GM23338 (cell line): ENCODE measurements around the gene EML1. TPM values are rescaled to one million over a fixed set of nuclear protein-coding genes. Genes with fewer than 3 reads are reported as not detected.

ENCODE experiments used
- ATAC-seq: fragments of 200-7000 bp; cut with Tn5 transposase; 3 replicates; pipeline ENCODE4 v1.9.1; 2020
- DNase-seq: peaks from one replicate; pipeline ENCODE4 v3.0.0-alpha.2; 2015; ENCODE audit warnings: low spot score
- H2AFZ ChIP-seq: fragments of 200-600 bp; sonication (generic); 2 replicates; pipeline ENCODE4 v1.8.0; 2016; ENCODE audit warnings: antibody characterized with exemption, mild to moderate bottlenecking, moderate library complexity
- H3F3A ChIP-seq: fragments of 200-600 bp; sonication (generic); replicated peaks from 2 replicates; pipeline ENCODE4 v1.8.0; 2017; ENCODE audit warnings: antibody characterized with exemption, mixed run types, low read depth
- H3K27ac ChIP-seq: fragments of 200-600 bp; sonication (generic); 2 replicates; pipeline ENCODE4 v1.6.1; 2016; ENCODE audit warnings: low read depth
- H3K27me3 ChIP-seq: fragments of 200-600 bp; sonication (generic); 2 replicates; pipeline ENCODE4 v1.8.0; 2016; ENCODE audit warnings: mild to moderate bottlenecking, mixed run types, moderate library complexity; ENCODE audit not compliant: insufficient read depth
- H3K36me3 ChIP-seq: fragments of 200-600 bp; sonication (generic); 2 replicates; pipeline ENCODE4 v1.8.0; 2016; ENCODE audit warnings: mild to moderate bottlenecking; ENCODE audit not compliant: insufficient read depth
- H3K4me1 ChIP-seq: fragments of 200-600 bp; sonication (generic); 2 replicates; pipeline ENCODE4 v1.8.0; 2016; ENCODE audit warnings: mild to moderate bottlenecking, moderate library complexity; ENCODE audit not compliant: insufficient read depth
- H3K4me2 ChIP-seq: fragments of 200-600 bp; sonication (generic); 2 replicates; pipeline ENCODE4 v1.7.1; 2017; ENCODE audit warnings: mixed run types
- H3K4me3 ChIP-seq: fragments of 200-600 bp; sonication (generic); 2 replicates; pipeline ENCODE4 v1.6.1; 2016; ENCODE audit warnings: mixed run types
- H3K79me2 ChIP-seq: fragments of 200-600 bp; sonication (generic); replicated peaks from 2 replicates; pipeline ENCODE4 v1.8.0; 2017; ENCODE audit warnings: mild to moderate bottlenecking; ENCODE audit not compliant: insufficient read depth
- H3K9me2 ChIP-seq: fragments of 200-600 bp; sonication (generic); 2 replicates; pipeline ENCODE4 v1.8.0; 2017; ENCODE audit not compliant: insufficient read depth
- H4K20me1 ChIP-seq: fragments of 200-600 bp; sonication (generic); replicated peaks from 2 replicates; pipeline ENCODE4 v1.8.0; 2017; ENCODE audit warnings: mild to moderate bottlenecking; ENCODE audit not compliant: insufficient read depth
- H3K27ac Mint-ChIP-seq: 2 replicates; pipeline ENCODE4 v1.8.0; 2020; ENCODE audit warnings: inconsistent platforms, mild to moderate bottlenecking, moderate library complexity, mixed read lengths
- H3K27me3 Mint-ChIP-seq: 3 replicates; pipeline ENCODE4 v1.8.0; 2022; ENCODE audit warnings: low read depth, mild to moderate bottlenecking, moderate library complexity, mixed read lengths, inconsistent platforms; ENCODE audit not compliant: insufficient read depth, poor library complexity
- H3K36me3 Mint-ChIP-seq: 3 replicates; pipeline ENCODE4 v1.8.0; 2021; ENCODE audit warnings: low read depth, mild to moderate bottlenecking, inconsistent platforms, moderate library complexity, mixed read lengths
- H3K4me1 Mint-ChIP-seq: 3 replicates; pipeline ENCODE4 v1.8.0; 2020; ENCODE audit warnings: mild to moderate bottlenecking, inconsistent platforms, mixed read lengths
- H3K4me3 Mint-ChIP-seq: 3 replicates; pipeline ENCODE4 v1.8.0; 2021; ENCODE audit warnings: moderate library complexity, mild to moderate bottlenecking, inconsistent platforms, mixed read lengths
- H3K9me3 Mint-ChIP-seq: 3 replicates; pipeline ENCODE4 v1.8.0; 2020; ENCODE audit warnings: moderate library complexity, mild to moderate bottlenecking, inconsistent platforms, mixed read lengths
- CREB1 ChIP-seq: fragments of 250-450 bp; sonication (Bioruptor Pico); IDR thresholded peaks from 2 replicates; pipeline ENCODE4 v1.5.0; 2020; ENCODE audit warnings: low read depth, mild to moderate bottlenecking, moderate library complexity
- EZH2 ChIP-seq: fragments of 200-600 bp; sonication (generic); IDR thresholded peaks from one replicate; pipeline ENCODE4 v1.8.0; 2017; ENCODE audit warnings: antibody characterized with exemption, mild to moderate bottlenecking, low read depth; ENCODE audit not compliant: unreplicated experiment
- POLR2AphosphoS5 ChIP-seq: IDR thresholded peaks from 2 replicates; pipeline ENCODE4 v1.6.1; 2016; ENCODE audit warnings: antibody characterized with exemption, low read depth
- ZNF114 ChIP-seq: fragments of 250-450 bp; sonication (Bioruptor Pico); IDR thresholded peaks from 2 replicates; pipeline ENCODE4 v1.5.0; 2020; ENCODE audit warnings: mild to moderate bottlenecking, moderate library complexity
- polyA plus RNA-seq: library from polyadenylated mRNA; unstranded; fragments of >200 nt; fragmentation: Nextera tagmentation; extraction: Ambion mirVana; gene quantifications from 2 replicates; pipeline ENCODE4 v1.2.1, GENCODE V29; 2016
- total RNA-seq: library from RNA; depleted of rRNA; stranded (reverse); fragments of >200 nt; shearing (Covaris generic); gene quantifications from 2 replicates; pipeline ENCODE4 v1.2.3, GENCODE V29; 2014
- TF ChIP-seq, protein P1 (sequence below): fragments of 250-450 bp; sonication (Bioruptor Pico); IDR thresholded peaks from 2 replicates; pipeline ENCODE4 v1.5.0; 2020; ENCODE audit warnings: mild to moderate bottlenecking, moderate library complexity
- TF ChIP-seq, protein P2 (sequence below): IDR thresholded peaks from 2 replicates; pipeline ENCODE4 v1.6.1; 2016; ENCODE audit warnings: antibody characterized with exemption

EML1 gene
- total and polyA plus RNA-seq, 2 experiments from 2014 or later, result 7.0 to 18.1 TPM

DNA sequence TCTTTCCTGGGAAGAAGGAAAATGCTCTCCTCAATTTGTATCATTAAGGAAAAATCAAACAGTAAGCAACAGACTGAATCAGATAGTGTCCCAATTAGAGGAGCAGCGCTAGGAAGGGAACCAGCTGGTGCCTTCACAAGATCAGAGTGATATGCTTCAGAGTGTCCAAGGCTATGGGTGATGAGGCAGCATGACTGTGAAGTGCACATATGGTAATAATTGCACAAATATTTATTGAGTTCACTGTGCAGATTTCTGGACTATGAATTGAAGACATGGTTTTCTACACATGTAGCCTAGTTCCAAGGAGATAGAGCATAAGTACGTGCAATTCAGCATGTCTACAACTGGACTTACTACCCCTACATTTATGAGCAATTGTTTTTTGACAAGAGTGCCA is 193.2 kb downstream of the EML1 start (continued):
- TF ChIP-seq, protein P1, sequence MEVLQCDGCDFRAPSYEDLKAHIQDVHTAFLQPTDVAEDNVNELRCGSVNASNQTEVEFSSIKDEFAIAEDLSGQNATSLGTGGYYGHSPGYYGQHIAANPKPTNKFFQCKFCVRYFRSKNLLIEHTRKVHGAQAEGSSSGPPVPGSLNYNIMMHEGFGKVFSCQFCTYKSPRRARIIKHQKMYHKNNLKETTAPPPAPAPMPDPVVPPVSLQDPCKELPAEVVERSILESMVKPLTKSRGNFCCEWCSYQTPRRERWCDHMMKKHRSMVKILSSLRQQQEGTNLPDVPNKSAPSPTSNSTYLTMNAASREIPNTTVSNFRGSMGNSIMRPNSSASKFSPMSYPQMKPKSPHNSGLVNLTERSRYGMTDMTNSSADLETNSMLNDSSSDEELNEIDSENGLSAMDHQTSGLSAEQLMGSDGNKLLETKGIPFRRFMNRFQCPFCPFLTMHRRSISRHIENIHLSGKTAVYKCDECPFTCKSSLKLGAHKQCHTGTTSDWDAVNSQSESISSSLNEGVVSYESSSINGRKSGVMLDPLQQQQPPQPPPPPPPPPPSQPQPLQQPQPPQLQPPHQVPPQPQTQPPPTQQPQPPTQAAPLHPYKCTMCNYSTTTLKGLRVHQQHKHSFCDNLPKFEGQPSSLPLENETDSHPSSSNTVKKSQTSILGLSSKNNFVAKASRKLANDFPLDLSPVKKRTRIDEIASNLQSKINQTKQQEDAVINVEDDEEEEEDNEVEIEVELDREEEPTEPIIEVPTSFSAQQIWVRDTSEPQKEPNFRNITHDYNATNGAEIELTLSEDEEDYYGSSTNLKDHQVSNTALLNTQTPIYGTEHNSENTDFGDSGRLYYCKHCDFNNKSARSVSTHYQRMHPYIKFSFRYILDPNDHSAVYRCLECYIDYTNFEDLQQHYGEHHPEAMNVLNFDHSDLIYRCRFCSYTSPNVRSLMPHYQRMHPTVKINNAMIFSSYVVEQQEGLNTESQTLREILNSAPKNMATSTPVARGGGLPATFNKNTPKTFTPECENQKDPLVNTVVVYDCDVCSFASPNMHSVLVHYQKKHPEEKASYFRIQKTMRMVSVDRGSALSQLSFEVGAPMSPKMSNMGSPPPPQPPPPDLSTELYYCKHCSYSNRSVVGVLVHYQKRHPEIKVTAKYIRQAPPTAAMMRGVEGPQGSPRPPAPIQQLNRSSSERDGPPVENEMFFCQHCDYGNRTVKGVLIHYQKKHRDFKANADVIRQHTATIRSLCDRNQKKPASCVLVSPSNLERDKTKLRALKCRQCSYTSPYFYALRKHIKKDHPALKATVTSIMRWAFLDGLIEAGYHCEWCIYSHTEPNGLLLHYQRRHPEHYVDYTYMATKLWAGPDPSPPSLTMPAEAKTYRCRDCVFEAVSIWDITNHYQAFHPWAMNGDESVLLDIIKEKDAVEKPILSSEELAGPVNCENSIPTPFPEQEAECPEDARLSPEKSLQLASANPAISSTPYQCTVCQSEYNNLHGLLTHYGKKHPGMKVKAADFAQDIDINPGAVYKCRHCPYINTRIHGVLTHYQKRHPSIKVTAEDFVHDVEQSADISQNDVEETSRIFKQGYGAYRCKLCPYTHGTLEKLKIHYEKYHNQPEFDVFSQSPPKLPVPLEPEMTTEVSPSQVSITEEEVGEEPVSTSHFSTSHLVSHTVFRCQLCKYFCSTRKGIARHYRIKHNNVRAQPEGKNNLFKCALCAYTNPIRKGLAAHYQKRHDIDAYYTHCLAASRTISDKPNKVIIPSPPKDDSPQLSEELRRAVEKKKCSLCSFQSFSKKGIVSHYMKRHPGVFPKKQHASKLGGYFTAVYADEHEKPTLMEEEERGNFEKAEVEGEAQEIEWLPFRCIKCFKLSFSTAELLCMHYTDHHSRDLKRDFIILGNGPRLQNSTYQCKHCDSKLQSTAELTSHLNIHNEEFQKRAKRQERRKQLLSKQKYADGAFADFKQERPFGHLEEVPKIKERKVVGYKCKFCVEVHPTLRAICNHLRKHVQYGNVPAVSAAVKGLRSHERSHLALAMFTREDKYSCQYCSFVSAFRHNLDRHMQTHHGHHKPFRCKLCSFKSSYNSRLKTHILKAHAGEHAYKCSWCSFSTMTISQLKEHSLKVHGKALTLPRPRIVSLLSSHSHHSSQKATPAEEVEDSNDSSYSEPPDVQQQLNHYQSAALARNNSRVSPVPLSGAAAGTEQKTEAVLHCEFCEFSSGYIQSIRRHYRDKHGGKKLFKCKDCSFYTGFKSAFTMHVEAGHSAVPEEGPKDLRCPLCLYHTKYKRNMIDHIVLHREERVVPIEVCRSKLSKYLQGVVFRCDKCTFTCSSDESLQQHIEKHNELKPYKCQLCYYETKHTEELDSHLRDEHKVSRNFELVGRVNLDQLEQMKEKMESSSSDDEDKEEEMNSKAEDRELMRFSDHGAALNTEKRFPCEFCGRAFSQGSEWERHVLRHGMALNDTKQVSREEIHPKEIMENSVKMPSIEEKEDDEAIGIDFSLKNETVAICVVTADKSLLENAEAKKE (CRISPR knock-in tag), result no peak

DNA sequence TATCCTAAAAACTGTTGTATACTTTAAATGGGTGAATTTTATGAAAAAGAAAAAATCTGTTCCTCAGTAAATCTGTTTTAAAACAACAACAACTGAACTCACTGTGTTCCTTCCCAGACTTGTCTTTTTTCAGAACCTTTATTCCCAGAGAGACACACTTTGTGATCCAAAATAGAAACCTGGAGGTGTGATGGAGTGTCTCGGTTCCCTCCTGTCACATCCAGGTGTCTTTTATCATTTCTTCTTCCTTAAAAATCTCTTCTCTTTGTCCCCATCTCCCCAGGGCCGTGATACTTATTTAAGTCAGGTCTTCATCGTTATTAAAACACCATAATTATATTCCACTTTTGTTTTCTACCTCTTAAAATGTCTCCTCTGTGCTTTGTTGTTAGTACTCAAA is 195.8 kb downstream of the EML1 start:
- H3K79me2 ChIP-seq, result peaks cover 25% of the 10 kb centered on the region
- no peak for DNase-seq
- H3K4me1 ChIP-seq, result no peaks in the 10 kb centered on the region
- TF ChIP-seq EZH2 (no peak), POLR2AphosphoS5 (no peak), CREB1 (CRISPR knock-in tag) (no peak), ZNF114 (no peak)
- TF ChIP-seq, protein P1 (CRISPR knock-in tag), result no peak
- TF ChIP-seq, protein P2, sequence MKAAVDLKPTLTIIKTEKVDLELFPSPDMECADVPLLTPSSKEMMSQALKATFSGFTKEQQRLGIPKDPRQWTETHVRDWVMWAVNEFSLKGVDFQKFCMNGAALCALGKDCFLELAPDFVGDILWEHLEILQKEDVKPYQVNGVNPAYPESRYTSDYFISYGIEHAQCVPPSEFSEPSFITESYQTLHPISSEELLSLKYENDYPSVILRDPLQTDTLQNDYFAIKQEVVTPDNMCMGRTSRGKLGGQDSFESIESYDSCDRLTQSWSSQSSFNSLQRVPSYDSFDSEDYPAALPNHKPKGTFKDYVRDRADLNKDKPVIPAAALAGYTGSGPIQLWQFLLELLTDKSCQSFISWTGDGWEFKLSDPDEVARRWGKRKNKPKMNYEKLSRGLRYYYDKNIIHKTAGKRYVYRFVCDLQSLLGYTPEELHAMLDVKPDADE, result no peak

More for the DNA sequence above, 195.8 kb downstream of the EML1 start:
- H3K27ac Mint-ChIP-seq, result no peak overlapping the region
- no peaks in the 10 kb centered on the region; the same call in 1 of the 2 replicates for H4K20me1 ChIP-seq
- no peaks in the 10 kb centered on the region for H3F3A ChIP-seq
- no peaks in the 10 kb centered on the region for H3K4me1 Mint-ChIP-seq
- no peaks in the 10 kb centered on the region for H3K27me3 ChIP-seq
- no peak for ATAC-seq
- no peak overlapping the region for H3K4me2 ChIP-seq
- peaks cover 15% of the 10 kb centered on the region for H3K9me3 Mint-ChIP-seq
- peaks cover 9% of the 10 kb centered on the region; the same call in 2 of the 3 replicates for H3K36me3 Mint-ChIP-seq
- H3K4me3 ChIP-seq, result no peak overlapping the region
- no peaks in the 10 kb centered on the region for H3K36me3 ChIP-seq
- H3K27ac ChIP-seq, result no peak overlapping the region
- no peak overlapping the region for H3K4me3 Mint-ChIP-seq
- H3K27me3 Mint-ChIP-seq, result no peaks in the 10 kb centered on the region
- no peaks in the 10 kb centered on the region; the same call in 1 of the 2 replicates for H3K9me2 ChIP-seq
- no peak overlapping the region for H2AFZ ChIP-seq
